Common myeloid progenitor, CD34-positive (primary cell): ENCODE results near the gene CCR5.
A peak's percentile ranks its signal among the peaks of the same experiment; 100 is the strongest.

Experiments
- CTCF ChIA-PET: fragments of 350-600 bp; sonication (Branson Sonifier 250); formaldehyde crosslinking; loops from one replicate; lab custom pipeline; 2021; ENCODE audit warnings: antibody characterized with exemption; lab: Charles Lee
- POLR2A ChIA-PET: fragments of 350-600 bp; sonication (Branson Sonifier 250); formaldehyde crosslinking; loops from one replicate; lab custom pipeline; 2021; ENCODE audit warnings: antibody characterized with exemption; lab: Charles Lee
- DNase-seq, 3 donors: peaks; one replicate each; pipeline versions ENCODE4 v3.0.0 to v3.0.0-alpha.2; 2013
- H3K27ac ChIP-seq, 2 experiments: 1 replicate in 1 of 2; 2 replicates in 1 of 2; pipeline ENCODE4 v1.7.0; 2013; ENCODE audit warnings: inconsistent platforms in 2 of 2, low read length in 2 of 2, mild to moderate bottlenecking in 2 of 2, low read depth in 1 of 2, moderate library complexity in 1 of 2; ENCODE audit not compliant: severe bottlenecking in 2 of 2, insufficient read depth in 1 of 2, poor library complexity in 1 of 2
- H3K27me3 ChIP-seq, 5 experiments: replicated peaks in 2 of 5; 1 replicate in 3 of 5; 2 replicates in 2 of 5; pipeline versions ENCODE4 v1.6.1 to v1.7.0; 2013; ENCODE audit warnings: low read length in 4 of 5, mild to moderate bottlenecking in 2 of 5, moderate library complexity in 2 of 5, inconsistent platforms in 1 of 5; ENCODE audit not compliant: insufficient read depth in 5 of 5, control insufficient read depth in 4 of 5
- H3K36me3 ChIP-seq, 4 experiments: 1 replicate in 2 of 4; 2 replicates in 2 of 4; pipeline versions ENCODE4 v1.6.1 to v1.7.0; 2013; ENCODE audit warnings: low read length in 3 of 4, control low read depth in 1 of 4, mild to moderate bottlenecking in 1 of 4; ENCODE audit not compliant: control insufficient read depth in 4 of 4, insufficient read depth in 4 of 4
- H3K4me1 ChIP-seq, 4 experiments: 1 replicate in 3 of 4; 2 replicates in 1 of 4; pipeline versions ENCODE4 v1.6.1 to v1.7.1; 2013; ENCODE audit warnings: low read length in 3 of 4, mild to moderate bottlenecking in 3 of 4, control low read depth in 1 of 4, inconsistent platforms in 1 of 4, moderate library complexity in 1 of 4; ENCODE audit not compliant: control insufficient read depth in 4 of 4, insufficient read depth in 4 of 4; ENCODE audit errors: control extremely low read depth in 1 of 4
- H3K4me3 ChIP-seq, 7 experiments: 1 replicate in 4 of 7; 2 replicates in 3 of 7; pipeline versions ENCODE4 v1.5.1 to v1.7.0; 2013; ENCODE audit warnings: mild to moderate bottlenecking in 7 of 7, low read length in 6 of 7, moderate library complexity in 6 of 7, inconsistent platforms in 2 of 7, low read depth in 2 of 7, control low read depth in 1 of 7; ENCODE audit not compliant: insufficient read depth in 4 of 7, control insufficient read depth in 1 of 7; ENCODE audit errors: extremely low read depth in 1 of 7
- H3K9me3 ChIP-seq, 5 experiments: 1 replicate in 4 of 5; 2 replicates in 1 of 5; pipeline versions ENCODE4 v1.6.1 to v1.7.1; 2013; ENCODE audit warnings: low read length in 4 of 5, mild to moderate bottlenecking in 2 of 5, inconsistent platforms in 1 of 5, low read depth in 1 of 5, moderate library complexity in 1 of 5; ENCODE audit not compliant: control insufficient read depth in 4 of 5, insufficient read depth in 2 of 5; ENCODE audit errors: control extremely low read depth in 1 of 5
- WGBS: methylation state at CpG from one replicate; pipeline ENCODE4 v1.1.5; 2013; ENCODE audit not compliant: insufficient coverage; 5-methylcytosine and 5-hydroxymethylcytosine counted together

The CCR5 gene

DNA sequence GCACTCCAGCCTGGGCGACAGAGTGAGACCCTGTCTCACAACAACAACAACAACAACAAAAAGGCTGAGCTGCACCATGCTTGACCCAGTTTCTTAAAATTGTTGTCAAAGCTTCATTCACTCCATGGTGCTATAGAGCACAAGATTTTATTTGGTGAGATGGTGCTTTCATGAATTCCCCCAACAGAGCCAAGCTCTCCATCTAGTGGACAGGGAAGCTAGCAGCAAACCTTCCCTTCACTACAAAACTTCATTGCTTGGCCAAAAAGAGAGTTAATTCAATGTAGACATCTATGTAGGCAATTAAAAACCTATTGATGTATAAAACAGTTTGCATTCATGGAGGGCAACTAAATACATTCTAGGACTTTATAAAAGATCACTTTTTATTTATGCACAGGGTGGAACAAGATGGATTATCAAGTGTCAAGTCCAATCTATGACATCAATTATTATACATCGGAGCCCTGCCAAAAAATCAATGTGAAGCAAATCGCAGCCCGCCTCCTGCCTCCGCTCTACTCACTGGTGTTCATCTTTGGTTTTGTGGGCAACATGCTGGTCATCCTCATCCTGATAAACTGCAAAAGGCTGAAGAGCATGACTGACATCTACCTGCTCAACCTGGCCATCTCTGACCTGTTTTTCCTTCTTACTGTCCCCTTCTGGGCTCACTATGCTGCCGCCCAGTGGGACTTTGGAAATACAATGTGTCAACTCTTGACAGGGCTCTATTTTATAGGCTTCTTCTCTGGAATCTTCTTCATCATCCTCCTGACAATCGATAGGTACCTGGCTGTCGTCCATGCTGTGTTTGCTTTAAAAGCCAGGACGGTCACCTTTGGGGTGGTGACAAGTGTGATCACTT lies 2.0 kb downstream of the CCR5 start:
- ChIA-PET POLR2A (no interaction called here), CTCF (interaction anchor here (0.7 to 12.3 kb wide), 23 partner anchors 8 to 436 kb away, joined by 3 to 231 read pairs (median 4); partner anchors contain the start of genes CCR1 and CCR2)
- DNase-seq = peak; percentile 55 to 76 (median 73)
- peaks cover 10 to 54% (median 33%) of the 10 kb centered on the region in 4 experiments for H3K4me1 ChIP-seq
- no peaks in the 10 kb centered on the region for H3K9me3 ChIP-seq
- no peak overlapping the region for H3K27ac ChIP-seq
- no peaks in the 10 kb centered on the region for H3K27me3 ChIP-seq
- no peak overlapping the region for H3K4me3 ChIP-seq
- WGBS = 100% methylated on average over 8 of the region's 9 CpGs
- no peaks in the 10 kb centered on the region for H3K36me3 ChIP-seq

DNA sequence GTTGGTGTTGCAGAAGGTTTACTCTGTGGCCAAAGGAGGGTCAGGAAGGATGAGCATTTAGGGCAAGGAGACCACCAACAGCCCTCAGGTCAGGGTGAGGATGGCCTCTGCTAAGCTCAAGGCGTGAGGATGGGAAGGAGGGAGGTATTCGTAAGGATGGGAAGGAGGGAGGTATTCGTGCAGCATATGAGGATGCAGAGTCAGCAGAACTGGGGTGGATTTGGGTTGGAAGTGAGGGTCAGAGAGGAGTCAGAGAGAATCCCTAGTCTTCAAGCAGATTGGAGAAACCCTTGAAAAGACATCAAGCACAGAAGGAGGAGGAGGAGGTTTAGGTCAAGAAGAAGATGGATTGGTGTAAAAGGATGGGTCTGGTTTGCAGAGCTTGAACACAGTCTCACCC lies 4.0 kb downstream of the CCR5 start:
- ChIA-PET CTCF (interaction anchor here (0.6 to 12.3 kb wide), 8 partner anchors 9 to 291 kb away, joined by 3 to 231 read pairs (median 3); partner anchors contain the start of gene CCR1), POLR2A (interaction anchor here (0.7 kb wide), 1 partner anchor 98 kb away, joined by 3 read pairs; no protein-coding TSS in a partner anchor)
- DNase-seq = no peak
- no peak overlapping the region for H3K27ac ChIP-seq
- H3K4me1 ChIP-seq = peaks cover 10 to 50% (median 33%) of the 10 kb centered on the region in 4 experiments
- no peaks in the 10 kb centered on the region for H3K27me3 ChIP-seq
- H3K36me3 ChIP-seq = no peaks in the 10 kb centered on the region
- H3K4me3 ChIP-seq = no peak overlapping the region
- H3K9me3 ChIP-seq = no peaks in the 10 kb centered on the region
- 100% methylated on average over 2 of the region's 3 CpGs for WGBS

DNA sequence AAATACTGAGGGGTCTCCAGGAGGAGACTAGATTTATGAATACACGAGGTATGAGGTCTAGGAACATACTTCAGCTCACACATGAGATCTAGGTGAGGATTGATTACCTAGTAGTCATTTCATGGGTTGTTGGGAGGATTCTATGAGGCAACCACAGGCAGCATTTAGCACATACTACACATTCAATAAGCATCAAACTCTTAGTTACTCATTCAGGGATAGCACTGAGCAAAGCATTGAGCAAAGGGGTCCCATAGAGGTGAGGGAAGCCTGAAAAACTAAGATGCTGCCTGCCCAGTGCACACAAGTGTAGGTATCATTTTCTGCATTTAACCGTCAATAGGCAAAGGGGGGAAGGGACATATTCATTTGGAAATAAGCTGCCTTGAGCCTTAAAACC lies 4.5 kb downstream of the CCR5 start:
- POLR2A ChIA-PET = interaction anchor here (0.7 kb wide), 1 partner anchor 99 kb away, joined by 3 read pairs; no protein-coding TSS in a partner anchor

DNA sequence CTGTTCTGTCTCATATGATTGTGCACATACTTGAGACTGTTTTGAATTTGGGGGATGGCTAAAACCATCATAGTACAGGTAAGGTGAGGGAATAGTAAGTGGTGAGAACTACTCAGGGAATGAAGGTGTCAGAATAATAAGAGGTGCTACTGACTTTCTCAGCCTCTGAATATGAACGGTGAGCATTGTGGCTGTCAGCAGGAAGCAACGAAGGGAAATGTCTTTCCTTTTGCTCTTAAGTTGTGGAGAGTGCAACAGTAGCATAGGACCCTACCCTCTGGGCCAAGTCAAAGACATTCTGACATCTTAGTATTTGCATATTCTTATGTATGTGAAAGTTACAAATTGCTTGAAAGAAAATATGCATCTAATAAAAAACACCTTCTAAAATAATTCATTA lies 5.1 kb downstream of the CCR5 start:
- no peaks in the 10 kb centered on the region for H3K36me3 ChIP-seq
- H3K4me1 ChIP-seq = peaks cover 9 to 49% (median 34%) of the 10 kb centered on the region in 4 experiments
- peak in 2 of 3 donors; percentile 40 to 56 for DNase-seq
- no peak overlapping the region for H3K27ac ChIP-seq
- H3K4me3 ChIP-seq = peak overlapping the region in 1 of 7 experiments; percentile 36
- H3K27me3 ChIP-seq = no peaks in the 10 kb centered on the region
- H3K9me3 ChIP-seq = no peaks in the 10 kb centered on the region
- WGBS = 0% methylated on average over 2 of the region's 2 CpGs
- CTCF ChIA-PET = interaction anchor here (1.4 to 12.3 kb wide), 5 partner anchors 10 to 292 kb away, joined by 3 to 231 read pairs (median 9); partner anchors contain the start of gene CCR1
- POLR2A ChIA-PET = no interaction called here

More for the DNA sequence above, 4.5 kb downstream of the CCR5 start:
- WGBS = no CpG with 5 or more reads among the region's 2 CpGs
- peaks cover 10 to 48% (median 34%) of the 10 kb centered on the region in 4 experiments for H3K4me1 ChIP-seq
- H3K36me3 ChIP-seq = no peaks in the 10 kb centered on the region
- no peaks in the 10 kb centered on the region for H3K27me3 ChIP-seq
- H3K27ac ChIP-seq = no peak overlapping the region
- H3K9me3 ChIP-seq = no peaks in the 10 kb centered on the region
- CTCF ChIA-PET = interaction anchor here (0.6 to 12.3 kb wide), 7 partner anchors 9 to 291 kb away, joined by 3 to 231 read pairs (median 3); partner anchors contain the start of gene CCR1
- no peak overlapping the region for H3K4me3 ChIP-seq
- DNase-seq = no peak

DNA sequence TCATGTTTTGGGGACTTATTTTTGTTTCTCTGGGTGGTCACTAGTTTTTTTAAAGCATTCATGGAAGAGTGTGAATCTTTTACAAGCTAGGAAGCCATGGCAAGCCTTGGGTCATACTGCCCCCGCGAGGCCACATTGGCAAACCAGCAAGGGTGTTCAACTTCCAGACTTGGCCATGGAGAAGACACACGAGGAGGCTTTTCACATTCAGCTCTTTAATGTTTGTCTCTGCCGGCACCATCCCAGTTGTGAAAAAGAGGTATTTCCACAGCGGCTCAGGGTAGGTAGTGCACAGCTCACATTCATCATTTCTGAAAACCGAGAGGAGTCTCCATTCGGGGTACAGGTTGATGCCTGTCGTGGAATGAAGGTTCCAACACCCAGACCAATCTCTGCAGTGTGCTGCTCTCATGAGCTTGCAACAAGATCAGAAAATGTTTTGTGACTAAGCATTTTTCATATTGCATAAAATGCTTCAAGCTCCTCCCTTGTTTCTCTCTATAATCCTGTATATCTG lies 7.7 kb downstream of the CCR5 start:
- CTCF ChIA-PET = interaction anchor here (0.6 to 12.3 kb wide), 23 partner anchors 9 to 440 kb away, joined by 3 to 231 read pairs (median 4); partner anchors contain the start of genes CCR1, CCR5AS and CCRL2
- no peaks in the 10 kb centered on the region for H3K9me3 ChIP-seq
- DNase-seq = peak; percentile 64 to 83 (median 77)
- H3K36me3 ChIP-seq = no peaks in the 10 kb centered on the region
- WGBS = 55% methylated on average over 8 of the region's 8 CpGs
- H3K27me3 ChIP-seq = no peaks in the 10 kb centered on the region
- peak overlapping the region in 1 of 7 experiments; percentile 6 for H3K4me3 ChIP-seq
- no peak overlapping the region for H3K27ac ChIP-seq
- POLR2A ChIA-PET = no interaction called here
- peaks cover 9 to 58% (median 39%) of the 10 kb centered on the region in 4 experiments for H3K4me1 ChIP-seq

DNA sequence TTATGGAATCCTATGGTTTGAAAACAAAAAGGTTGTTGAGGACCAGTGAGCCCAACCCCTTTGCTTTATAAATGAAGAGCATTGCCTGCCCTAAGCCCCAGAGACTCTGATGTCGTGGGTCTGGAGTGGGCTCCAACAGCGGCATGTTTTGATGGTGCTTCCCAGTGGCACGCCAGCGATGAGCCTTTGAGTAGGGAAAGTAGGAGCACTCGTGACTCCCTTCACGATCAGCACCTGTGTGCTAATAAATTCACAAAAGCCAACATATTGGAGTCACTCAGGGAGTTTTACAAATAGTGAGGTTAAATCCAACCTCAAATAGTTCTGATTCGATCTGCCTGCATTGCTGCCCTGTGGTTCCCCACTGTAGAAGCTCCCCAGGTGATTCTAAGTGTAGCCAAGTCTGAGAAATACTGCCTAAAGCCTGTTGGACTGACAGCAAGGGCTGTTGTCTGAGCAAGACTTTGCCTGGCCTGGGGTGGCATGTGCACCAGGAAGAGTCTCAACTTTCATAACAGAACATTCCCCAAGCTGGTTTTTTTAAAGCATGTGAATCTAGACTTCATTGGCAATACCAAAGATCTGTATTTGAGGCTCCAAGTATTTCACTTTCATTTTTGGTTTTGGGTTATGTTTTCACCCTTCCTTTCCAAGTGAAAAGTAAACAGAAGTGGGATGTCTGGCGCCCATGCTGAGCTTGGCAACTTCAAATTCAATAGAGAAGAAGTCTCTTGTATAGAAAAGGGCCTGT lies 9.9 kb downstream of the CCR5 start:
- H3K4me3 ChIP-seq = peak overlapping the region in 1 of 7 experiments; percentile 27
- DNase-seq = peak; percentile 25 to 61 (median 55)
- POLR2A ChIA-PET = interaction anchor here (0.6 kb wide), 1 partner anchor 579 kb away, joined by 3 read pairs; no protein-coding TSS in a partner anchor
- H3K36me3 ChIP-seq = no peaks in the 10 kb centered on the region
- WGBS = 84% methylated on average over 8 of the region's 8 CpGs
- no peaks in the 10 kb centered on the region for H3K27me3 ChIP-seq
- H3K27ac ChIP-seq = no peak overlapping the region
- peaks cover 22 to 62% (median 37%) of the 10 kb centered on the region in 4 experiments for H3K4me1 ChIP-seq
- CTCF ChIA-PET = interaction anchor here (1.7 to 3.6 kb wide), 3 partner anchors 9 to 18 kb away, joined by 6 to 18 read pairs (median 9); partner anchors contain the start of gene CCR5
- H3K9me3 ChIP-seq = no peaks in the 10 kb centered on the region
